ENCODE measurements around the gene GDPD2. TPM values are rescaled to one million over a fixed set of nuclear protein-coding genes. Genes with fewer than 3 reads are reported as not detected.

Gene GDPD2
- total and polyA plus RNA-seq, 2 donors (not counting 3 experiments of a cell fraction or from before 2014, with no cell fraction given): 0.08 to 0.29 TPM

DNA sequence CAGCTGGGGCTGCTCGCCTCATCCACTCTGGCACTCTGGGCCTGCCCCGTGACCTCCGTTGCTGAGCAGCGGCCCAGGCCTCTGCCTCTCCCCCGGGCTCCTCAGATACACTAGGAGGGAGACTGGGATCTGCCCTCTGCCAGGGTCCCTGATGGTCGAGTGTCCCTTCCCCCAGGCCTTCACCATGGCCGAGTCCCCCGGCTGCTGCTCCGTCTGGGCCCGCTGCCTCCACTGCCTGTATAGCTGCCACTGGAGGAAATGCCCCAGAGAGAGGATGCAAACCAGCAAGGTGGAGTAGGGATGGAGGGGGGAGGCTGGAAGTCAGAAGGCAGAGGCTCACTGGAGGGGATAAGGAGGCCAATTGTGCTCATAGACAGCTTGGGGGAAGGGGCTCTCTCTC, 1.7 kb downstream of the GDPD2 start:
- DNase-seq (ENCODE audit: low read depth, low spot score): no peak
- BruUV-seq (replicated peaks): no TSS peak
- no peaks in the 10 kb centered on the region for H4K20me1 ChIP-seq (replicated peaks; ENCODE audit: control insufficient read depth, extremely low read depth, insufficient read depth, low read length)
- H3K4me3 ChIP-seq (replicated peaks in 1 of 3; ENCODE audit: insufficient read depth in 1 of 3, low read depth in 1 of 3, low read length in 3 of 3): no peak overlapping the region
- no peak for FAIRE-seq
- intact Hi-C loops (cut with micrococcal nuclease): no loop called here
- no peaks in the 10 kb centered on the region for H3K4me1 ChIP-seq (ENCODE audit: control insufficient read depth, extremely low read depth, insufficient read depth, low read length)
- no peaks in the 10 kb centered on the region for H3K79me2 ChIP-seq (ENCODE audit: control insufficient read depth, insufficient read depth, low read length)
- no peak overlapping the region for H3K4me2 ChIP-seq (ENCODE audit: insufficient read depth, low read length)
- H3K9me1 ChIP-seq (replicated peaks; ENCODE audit: control insufficient read depth, extremely low read depth, insufficient read depth, low read length): no peaks in the 10 kb centered on the region
- H3K27me3 ChIP-seq (ENCODE audit: control insufficient read depth in 2 of 2, insufficient read depth in 2 of 2, low read length in 2 of 2): no peaks in the 10 kb centered on the region
- no peaks in the 10 kb centered on the region for H3K9me3 ChIP-seq (replicated peaks; ENCODE audit: control insufficient read depth, insufficient read depth, low read length)
- POLR2A ChIA-PET: no interaction called here
- no peak overlapping the region for H3K9ac ChIP-seq (replicated peaks; ENCODE audit: extremely low read depth, insufficient read depth, low read length)
- CTCF ChIA-PET: interaction anchor here (1.5 kb wide), 1 partner anchor 9 kb away, joined by 7 read pairs; no protein-coding TSS in a partner anchor
- H3K27ac ChIP-seq (ENCODE audit: insufficient read depth, low read depth, low read length): no peak overlapping the region
- TF ChIP-seq POLR2AphosphoS5 (IDR thresholded peaks at IDR 0.05; ENCODE audit: insufficient read depth, low read depth, low read length) (no peak), MYC (IDR thresholded peaks at IDR 0.05; ENCODE audit: low read depth, low read length) (no peak)
- TF ChIP-seq, protein P1, sequence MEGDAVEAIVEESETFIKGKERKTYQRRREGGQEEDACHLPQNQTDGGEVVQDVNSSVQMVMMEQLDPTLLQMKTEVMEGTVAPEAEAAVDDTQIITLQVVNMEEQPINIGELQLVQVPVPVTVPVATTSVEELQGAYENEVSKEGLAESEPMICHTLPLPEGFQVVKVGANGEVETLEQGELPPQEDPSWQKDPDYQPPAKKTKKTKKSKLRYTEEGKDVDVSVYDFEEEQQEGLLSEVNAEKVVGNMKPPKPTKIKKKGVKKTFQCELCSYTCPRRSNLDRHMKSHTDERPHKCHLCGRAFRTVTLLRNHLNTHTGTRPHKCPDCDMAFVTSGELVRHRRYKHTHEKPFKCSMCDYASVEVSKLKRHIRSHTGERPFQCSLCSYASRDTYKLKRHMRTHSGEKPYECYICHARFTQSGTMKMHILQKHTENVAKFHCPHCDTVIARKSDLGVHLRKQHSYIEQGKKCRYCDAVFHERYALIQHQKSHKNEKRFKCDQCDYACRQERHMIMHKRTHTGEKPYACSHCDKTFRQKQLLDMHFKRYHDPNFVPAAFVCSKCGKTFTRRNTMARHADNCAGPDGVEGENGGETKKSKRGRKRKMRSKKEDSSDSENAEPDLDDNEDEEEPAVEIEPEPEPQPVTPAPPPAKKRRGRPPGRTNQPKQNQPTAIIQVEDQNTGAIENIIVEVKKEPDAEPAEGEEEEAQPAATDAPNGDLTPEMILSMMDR (IDR thresholded peaks at IDR 0.05; ENCODE audit: extremely low read depth in 1 of 2, insufficient read depth in 1 of 2, low read depth in 1 of 2, low read length in 2 of 2): no peak
- H3K36me3 ChIP-seq (ENCODE audit: control insufficient read depth in 2 of 2, extremely low read depth in 1 of 2, insufficient read depth in 2 of 2, low read length in 2 of 2): no peaks in the 10 kb centered on the region
- H2AFZ ChIP-seq (ENCODE audit: low read depth, low read length): no peak overlapping the region
- dilution Hi-C loops (cut with MboI; ENCODE audit: extremely low pct_ligation_motif_present, low sequenced_read_pairs): no loop called here

DNA sequence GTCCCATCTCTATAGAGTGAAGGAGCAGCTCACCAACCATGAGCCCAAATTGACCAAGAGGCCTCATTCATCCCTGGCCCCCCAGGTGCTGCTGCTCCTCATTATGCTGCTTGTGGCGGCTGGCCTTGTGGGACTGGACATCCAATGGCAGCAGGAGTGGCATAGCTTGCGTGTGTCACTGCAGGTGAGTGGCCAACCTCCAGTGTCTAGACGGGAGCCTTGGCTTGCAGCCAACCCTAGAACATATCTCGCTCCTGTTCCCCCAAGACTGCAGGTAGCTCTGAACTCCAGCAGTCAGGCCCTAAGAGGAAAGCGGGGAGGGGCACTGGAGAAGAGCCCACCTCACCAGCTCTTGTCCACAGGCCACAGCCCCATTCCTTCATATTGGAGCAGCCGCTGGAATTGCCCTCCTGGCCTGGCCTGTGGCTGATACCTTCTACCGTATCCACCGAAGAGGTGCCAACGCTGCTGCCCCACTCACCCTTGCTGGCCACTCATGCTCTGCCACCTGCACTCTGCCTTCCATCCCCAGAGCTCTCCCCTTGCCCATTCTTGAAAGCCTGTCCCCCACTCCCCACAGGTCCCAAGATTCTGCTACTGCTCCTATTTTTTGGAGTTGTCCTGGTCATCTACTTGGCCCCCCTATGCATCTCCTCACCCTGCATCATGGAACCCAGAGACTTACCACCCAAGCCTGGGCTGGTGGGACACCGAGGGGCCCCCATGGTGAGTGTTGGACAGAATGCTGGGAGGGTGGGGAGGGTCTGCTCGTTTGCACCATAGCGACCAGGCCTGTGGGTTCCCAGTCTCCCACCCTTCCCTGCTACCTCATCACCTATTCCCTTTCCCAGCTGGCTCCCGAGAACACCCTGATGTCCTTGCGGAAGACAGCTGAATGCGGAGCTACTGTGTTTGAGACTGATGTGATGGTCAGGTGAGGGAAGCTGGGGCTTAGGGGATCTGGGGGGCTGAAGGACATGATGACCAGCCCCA, 3.5 kb downstream of the GDPD2 start:
- intact Hi-C loops (cut with micrococcal nuclease) (no loop called here), dilution Hi-C loops (cut with MboI; ENCODE audit: extremely low pct_ligation_motif_present, low sequenced_read_pairs) (no loop called here)
- no peak overlapping the region for H3K4me3 ChIP-seq (replicated peaks in 1 of 3; ENCODE audit: insufficient read depth in 1 of 3, low read depth in 1 of 3, low read length in 3 of 3)
- no TSS peak for BruUV-seq (replicated peaks)
- no peak for DNase-seq (ENCODE audit: low read depth, low spot score)
- no peak overlapping the region for H3K9ac ChIP-seq (replicated peaks; ENCODE audit: extremely low read depth, insufficient read depth, low read length)
- H3K27ac ChIP-seq (ENCODE audit: insufficient read depth, low read depth, low read length): no peak overlapping the region
- POLR2A ChIA-PET: no interaction called here
- no peak for TF ChIP-seq FOS (IDR thresholded peaks at IDR 0.05; ENCODE audit: borderline replicate concordance, insufficient read depth, low read length)
- TF ChIP-seq MYC (IDR thresholded peaks at IDR 0.05; ENCODE audit: low read depth, low read length): no peak
- no peak for TF ChIP-seq POLR2AphosphoS5 (IDR thresholded peaks at IDR 0.05; ENCODE audit: insufficient read depth, low read depth, low read length)
- no peak for TF ChIP-seq JUN (IDR thresholded peaks at IDR 0.05; ENCODE audit: borderline replicate concordance, insufficient read depth, insufficient read length, low read depth)
- TF ChIP-seq POLR2A (IDR thresholded peaks at IDR 0.05; ENCODE audit: low read depth, low read length): no peak
- no peak for TF ChIP-seq GATA2 (IDR thresholded peaks at IDR 0.05; ENCODE audit: insufficient read depth, insufficient read length, low read depth, low read length)
- TF ChIP-seq, protein P2, sequence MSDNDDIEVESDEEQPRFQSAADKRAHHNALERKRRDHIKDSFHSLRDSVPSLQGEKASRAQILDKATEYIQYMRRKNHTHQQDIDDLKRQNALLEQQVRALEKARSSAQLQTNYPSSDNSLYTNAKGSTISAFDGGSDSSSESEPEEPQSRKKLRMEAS (IDR thresholded peaks at IDR 0.05; ENCODE audit: insufficient read depth, insufficient read length): no peak
- TF ChIP-seq, protein P1 (IDR thresholded peaks at IDR 0.05; ENCODE audit: extremely low read depth in 1 of 2, insufficient read depth in 1 of 2, low read depth in 1 of 2, low read length in 2 of 2): no peak
- no peak for TF ChIP-seq EZH2 (IDR thresholded peaks at IDR 0.05; ENCODE audit: borderline replicate concordance, low read depth, low read length, severe bottlenecking)
- H3K79me2 ChIP-seq (ENCODE audit: control insufficient read depth, insufficient read depth, low read length): no peaks in the 10 kb centered on the region
- no peak overlapping the region for H3K4me2 ChIP-seq (ENCODE audit: insufficient read depth, low read length)
- CTCF ChIA-PET: interaction anchor here (0.7 kb wide), 1 partner anchor 46 kb away, joined by 3 read pairs; no protein-coding TSS in a partner anchor
- no peaks in the 10 kb centered on the region for H3K4me1 ChIP-seq (ENCODE audit: control insufficient read depth, extremely low read depth, insufficient read depth, low read length)
- H4K20me1 ChIP-seq (replicated peaks; ENCODE audit: control insufficient read depth, extremely low read depth, insufficient read depth, low read length): no peaks in the 10 kb centered on the region
- no peaks in the 10 kb centered on the region for H3K27me3 ChIP-seq (ENCODE audit: control insufficient read depth in 2 of 2, insufficient read depth in 2 of 2, low read length in 2 of 2)
- H2AFZ ChIP-seq (ENCODE audit: low read depth, low read length): no peak overlapping the region
- no peak for FAIRE-seq
- no peaks in the 10 kb centered on the region for H3K9me3 ChIP-seq (replicated peaks; ENCODE audit: control insufficient read depth, insufficient read depth, low read length)
- H3K36me3 ChIP-seq (ENCODE audit: control insufficient read depth in 2 of 2, extremely low read depth in 1 of 2, insufficient read depth in 2 of 2, low read length in 2 of 2): no peaks in the 10 kb centered on the region
- no peaks in the 10 kb centered on the region for H3K9me1 ChIP-seq (replicated peaks; ENCODE audit: control insufficient read depth, extremely low read depth, insufficient read depth, low read length)
